Fibroblast of lung (primary cell): ENCODE results near the gene CD200R1L.

Experiments
- EZH2 ChIP-seq: IDR thresholded peaks from 2 replicates; pipeline ENCODE4 v1.5.1; 2012; ENCODE audit warnings: low read length, control low read depth, mild to moderate bottlenecking; ENCODE audit errors: missing control alignments
- TF ChIP-seq, protein P1 (sequence below), 2 donors: IDR thresholded peaks in 1 of 2; conservative IDR thresholded peaks in 1 of 2; 1 replicate in 1 of 2; 2 replicates in 1 of 2; pipeline ENCODE4 v1.5.1; 2011 to 2012; ENCODE audit warnings: low read length in 2 of 2, control low read depth in 1 of 2, inconsistent platforms in 1 of 2, low read depth in 1 of 2, mild to moderate bottlenecking in 1 of 2

GRCh38 chr3:112782491-112782890, 64.2 kb downstream of the CD200R1L start:
- TF ChIP-seq, protein P1, sequence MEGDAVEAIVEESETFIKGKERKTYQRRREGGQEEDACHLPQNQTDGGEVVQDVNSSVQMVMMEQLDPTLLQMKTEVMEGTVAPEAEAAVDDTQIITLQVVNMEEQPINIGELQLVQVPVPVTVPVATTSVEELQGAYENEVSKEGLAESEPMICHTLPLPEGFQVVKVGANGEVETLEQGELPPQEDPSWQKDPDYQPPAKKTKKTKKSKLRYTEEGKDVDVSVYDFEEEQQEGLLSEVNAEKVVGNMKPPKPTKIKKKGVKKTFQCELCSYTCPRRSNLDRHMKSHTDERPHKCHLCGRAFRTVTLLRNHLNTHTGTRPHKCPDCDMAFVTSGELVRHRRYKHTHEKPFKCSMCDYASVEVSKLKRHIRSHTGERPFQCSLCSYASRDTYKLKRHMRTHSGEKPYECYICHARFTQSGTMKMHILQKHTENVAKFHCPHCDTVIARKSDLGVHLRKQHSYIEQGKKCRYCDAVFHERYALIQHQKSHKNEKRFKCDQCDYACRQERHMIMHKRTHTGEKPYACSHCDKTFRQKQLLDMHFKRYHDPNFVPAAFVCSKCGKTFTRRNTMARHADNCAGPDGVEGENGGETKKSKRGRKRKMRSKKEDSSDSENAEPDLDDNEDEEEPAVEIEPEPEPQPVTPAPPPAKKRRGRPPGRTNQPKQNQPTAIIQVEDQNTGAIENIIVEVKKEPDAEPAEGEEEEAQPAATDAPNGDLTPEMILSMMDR (conservative IDR thresholded peaks at IDR 0.05 in 1 of 2, IDR thresholded peaks at IDR 0.05 in 1 of 2; ENCODE audit: low read depth in 1 of 2, low read length in 2 of 2): no peak
- TF ChIP-seq EZH2: no peak
